Esophagus (tissue), 2 donors: ENCODE results near the gene B3GALT4. TPM values are rescaled to one million over a fixed set of nuclear protein-coding genes. Genes with fewer than 3 reads are reported as not detected.
"Not testable (repeated sequence)": the region's sequence is repeated elsewhere in the genome, so short reads cannot be mapped to it uniquely, and the experiment has no call there.

Source experiments
- H3K27ac ChIP-seq, 2 donors: one replicate each; pipeline ENCODE4 v1.5.1; 2013; ENCODE audit warnings: low read depth in 2 of 2, mild to moderate bottlenecking in 2 of 2, inconsistent platforms in 1 of 2, low read length in 1 of 2, moderate library complexity in 1 of 2
- H3K27me3 ChIP-seq, 2 donors: one replicate each; pipeline ENCODE4 v1.6.1; 2013; ENCODE audit warnings: low read length in 2 of 2, control low read depth in 1 of 2, mild to moderate bottlenecking in 1 of 2; ENCODE audit not compliant: insufficient read depth in 2 of 2, control insufficient read depth in 1 of 2
- H3K36me3 ChIP-seq, 2 donors: one replicate each; pipeline ENCODE4 v1.6.1; 2013; ENCODE audit warnings: low read length in 1 of 2; ENCODE audit not compliant: control insufficient read depth in 2 of 2, insufficient read depth in 2 of 2
- H3K4me1 ChIP-seq, 2 donors: one replicate each; pipeline ENCODE4 v1.6.1; 2013; ENCODE audit warnings: low read length in 1 of 2; ENCODE audit not compliant: control insufficient read depth in 2 of 2, insufficient read depth in 2 of 2
- H3K4me3 ChIP-seq, 2 donors: one replicate each; pipeline ENCODE4 v1.5.1; 2013; ENCODE audit warnings: low read length in 2 of 2, mild to moderate bottlenecking in 2 of 2, low read depth in 1 of 2, moderate library complexity in 1 of 2
- H3K9me3 ChIP-seq, 2 donors: one replicate each; pipeline ENCODE4 v1.6.1; 2013; ENCODE audit warnings: mild to moderate bottlenecking in 2 of 2, low read depth in 1 of 2, low read length in 1 of 2, moderate library complexity in 1 of 2; ENCODE audit not compliant: control insufficient read depth in 2 of 2, insufficient read depth in 1 of 2
- WGBS, 2 donors: extraction: QIAGEN DNeasy Blood & Tissue Kit; methylation state at CpG; one replicate each; pipeline ENCODE4 v1.1.7; 2013; 5-methylcytosine and 5-hydroxymethylcytosine counted together
- polyA plus RNA-seq, 2 donors: library from polyadenylated mRNA; stranded (reverse); fragments of 200-250 nt; gene quantifications; one replicate each; pipeline ENCODE4 v1.2.3, GENCODE V29; 2013
- donor health status: healthy with polysubstance abuse.
- donor health status: Bipolar disorder and iron deficiency.

Gene B3GALT4
- polyA plus RNA-seq, 2 donors = 21.1 to 27.2 TPM

- Histone ChIP-seq H3K9me3 (no peaks in the 10 kb centered on the region), H3K4me3 (peak overlapping the region; percentile 56 to 62), H3K27ac (peak overlapping the region; percentile 91 to 98), H3K27me3 (no peaks in the 10 kb centered on the region), H3K4me1 (peaks cover 4 to 12% of the 10 kb centered on the region in 2 donors), H3K36me3 (peaks cover 5 to 25% of the 10 kb centered on the region in 2 donors)
- WGBS, 2 donors = 34 to 38% methylated on average over 39 of the region's 39 CpGs
Measured at GRCh38 chr6:33277663-33278391, 904 bp downstream of the B3GALT4 start.

GRCh38 chr6:33278392-33278741 is 1.4 kb downstream of the B3GALT4 start:
- Histone ChIP-seq H3K27me3 (no peaks in the 10 kb centered on the region), H3K4me1 (peaks cover 4 to 12% of the 10 kb centered on the region in 2 donors), H3K4me3 (peak overlapping the region; percentile 56 to 62), H3K27ac (peak overlapping the region; percentile 91 to 98), H3K36me3 (peaks cover 5 to 25% of the 10 kb centered on the region in 2 donors), H3K9me3 (no peaks in the 10 kb centered on the region)
- WGBS, 2 donors = 71 to 77% methylated on average over 9 of the region's 9 CpGs

GRCh38 chr6:33278810-33279209 is 1.9 kb downstream of the B3GALT4 start:
- Histone ChIP-seq H3K4me3 (peak overlapping the region; percentile 22 to 56), H3K27me3 (no peaks in the 10 kb centered on the region), H3K36me3 (peaks cover 5 to 25% of the 10 kb centered on the region in 2 donors), H3K9me3 (no peaks in the 10 kb centered on the region), H3K4me1 (peaks cover 4 to 12% of the 10 kb centered on the region in 2 donors), H3K27ac (peak overlapping the region; percentile 29 to 98)
- 84 to 93% methylated on average over 2 to 3 of the region's 3 CpGs for WGBS, 2 donors

DNA sequence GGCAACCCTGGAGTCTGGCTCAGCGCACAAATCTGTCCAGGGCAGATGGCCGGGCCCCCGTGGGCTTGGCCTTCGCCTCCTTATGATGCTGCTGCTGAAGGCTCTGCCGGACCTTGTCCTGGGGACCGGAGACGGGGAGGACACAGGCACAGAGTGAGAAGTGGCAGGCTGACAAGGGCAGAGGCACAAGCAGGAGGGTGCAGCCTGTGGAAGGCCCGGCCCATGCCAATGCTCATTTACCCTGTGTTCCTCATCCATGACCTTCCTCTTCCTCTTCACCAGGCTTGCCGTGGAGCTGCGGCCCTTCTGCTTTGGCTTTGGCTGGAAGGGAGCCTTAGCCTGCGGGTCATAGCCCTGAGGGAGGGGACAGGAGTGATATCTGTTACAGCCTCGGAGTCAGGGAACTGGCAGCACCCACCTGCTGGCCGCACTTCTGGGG is 2.4 kb downstream of the B3GALT4 start:
- Histone ChIP-seq H3K4me1 (peaks cover 4 to 9% of the 10 kb centered on the region in 2 donors), H3K36me3 (peaks cover 5 to 23% of the 10 kb centered on the region in 2 donors), H3K4me3 (peak overlapping the region in 1 of 2 donors; percentile 22), H3K9me3 (no peaks in the 10 kb centered on the region), H3K27ac (peak overlapping the region; percentile 29 to 98), H3K27me3 (no peaks in the 10 kb centered on the region)
- WGBS, 2 donors = 68 to 70% methylated on average over 13 of the region's 13 CpGs

DNA sequence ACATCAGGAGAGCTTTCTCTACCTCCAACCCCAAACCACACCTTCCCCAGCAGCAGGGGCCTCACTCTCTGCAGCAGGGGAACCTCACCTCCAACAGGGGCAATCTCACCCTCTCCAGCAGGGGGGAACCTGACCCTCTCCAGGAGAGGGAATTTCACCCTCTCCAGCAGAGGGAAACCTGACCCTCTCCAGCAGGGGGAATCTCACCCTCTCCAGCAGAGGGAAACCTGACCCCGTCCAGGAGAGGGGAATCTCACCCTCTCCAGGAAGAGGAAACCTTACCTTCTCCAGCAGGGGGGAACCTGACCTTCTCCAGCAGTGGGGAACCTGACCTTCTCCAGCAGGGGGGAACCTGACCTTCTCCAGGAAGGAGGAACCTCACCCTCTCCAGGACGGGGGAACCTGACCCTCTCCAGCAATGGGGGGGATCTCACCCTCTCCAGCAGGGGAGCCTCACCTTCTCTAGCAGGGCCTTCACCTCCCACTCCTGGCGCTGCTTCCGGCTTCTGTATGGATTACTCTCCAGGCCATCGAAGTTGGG is 3.1 kb downstream of the B3GALT4 start:
- WGBS, 2 donors = 59 to 62% methylated on average over 5 of the region's 5 CpGs
- Histone ChIP-seq H3K27ac (peak overlapping the region; percentile 29 to 98), H3K4me3 (no peak overlapping the region), H3K36me3 (peaks cover 5 to 26% of the 10 kb centered on the region in 2 donors), H3K27me3 (no peaks in the 10 kb centered on the region), H3K9me3 (no peaks in the 10 kb centered on the region), H3K4me1 (peaks cover 4 to 9% of the 10 kb centered on the region in 2 donors)

- H3K27ac ChIP-seq = peak overlapping the region in 1 of 2 donors; percentile 98
- peaks cover 4 to 9% of the 10 kb centered on the region in 2 donors for H3K4me1 ChIP-seq
- H3K4me3 ChIP-seq = no peak overlapping the region
- peaks cover 5 to 26% of the 10 kb centered on the region in 2 donors for H3K36me3 ChIP-seq
- no peaks in the 10 kb centered on the region for H3K9me3 ChIP-seq
- 83 to 93% methylated on average over 6 of the region's 6 CpGs for WGBS, 2 donors
- no peaks in the 10 kb centered on the region for H3K27me3 ChIP-seq
Measured at GRCh38 chr6:33280539-33280938, 3.6 kb downstream of the B3GALT4 start.

DNA sequence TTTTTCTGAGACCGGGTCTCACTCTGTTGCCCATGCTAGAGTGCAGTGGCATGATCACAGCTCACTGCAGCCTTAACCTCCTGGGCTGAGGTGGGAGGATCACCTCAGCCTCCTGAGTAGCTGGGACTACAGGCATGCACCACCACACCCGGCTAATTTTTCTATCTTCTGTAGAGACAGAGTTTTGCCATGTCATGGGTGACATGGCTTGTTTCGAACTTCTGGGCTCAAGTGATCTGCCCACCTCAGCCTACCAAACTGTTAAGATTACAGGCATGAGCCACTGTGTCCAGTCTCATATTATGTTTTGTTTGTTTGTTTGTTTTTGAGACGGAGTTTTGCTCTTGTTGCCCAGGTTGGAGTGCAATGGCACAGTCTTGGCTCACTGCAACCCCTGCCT is 8.3 kb downstream of the B3GALT4 start:
- Histone ChIP-seq H3K4me1 (peaks cover 3 to 13% of the 10 kb centered on the region in 2 donors), H3K36me3 (peaks cover 9 to 17% of the 10 kb centered on the region in 2 donors)
- not testable (repeated sequence) for H3K27ac ChIP-seq, H3K4me3 ChIP-seq, H3K9me3 ChIP-seq, H3K27me3 ChIP-seq
- 87% methylated on average over 4 of the region's 4 CpGs for WGBS, 2 donors

DNA sequence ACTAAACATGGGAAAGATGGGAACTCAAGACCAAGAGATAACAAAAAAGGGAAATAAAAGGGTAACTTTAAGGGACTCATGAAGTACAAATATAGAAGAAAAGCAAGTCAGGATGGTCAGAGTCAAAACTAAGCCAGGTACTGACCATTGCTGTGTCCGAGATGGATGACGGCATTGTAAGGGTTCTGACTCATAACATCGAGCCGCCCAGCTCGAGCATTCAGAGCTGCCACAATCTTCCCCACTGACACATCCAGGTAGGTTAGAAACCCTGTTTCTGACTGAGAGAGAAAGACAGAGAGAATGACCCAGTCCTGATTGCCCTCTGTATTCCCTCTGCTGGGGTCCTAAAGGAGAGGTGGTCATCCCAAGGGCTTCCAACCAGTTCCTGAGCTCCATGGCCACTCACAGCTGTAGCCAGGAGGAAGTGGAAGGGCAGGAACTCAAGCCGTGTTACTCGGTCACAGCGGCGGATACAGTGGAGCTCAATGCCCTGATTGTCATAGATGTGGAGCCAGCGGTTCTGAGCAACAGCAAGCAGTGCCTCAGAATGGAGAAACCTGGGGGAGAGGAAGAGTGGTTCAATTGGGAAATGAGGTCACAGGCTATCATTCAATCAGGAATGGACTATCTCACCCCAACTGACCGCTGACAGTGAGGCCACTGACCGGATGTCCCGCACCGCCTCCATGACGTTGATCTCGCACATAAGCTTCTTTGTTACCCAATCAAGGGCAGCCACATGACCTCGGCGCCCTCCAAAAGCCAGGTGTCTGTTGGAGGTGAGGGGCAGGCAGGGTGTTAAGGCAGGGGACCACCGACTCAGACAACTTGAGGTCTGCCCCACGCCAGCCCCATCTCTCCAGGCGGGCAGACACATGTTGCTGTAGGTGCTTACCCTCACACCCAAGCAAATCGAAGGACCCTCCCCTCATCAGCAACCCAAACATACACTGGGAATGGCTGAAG is 10.3 kb downstream of the B3GALT4 start:
- H3K36me3 ChIP-seq = peaks cover 11 to 20% of the 10 kb centered on the region in 2 donors
- no peaks in the 10 kb centered on the region for H3K9me3 ChIP-seq
- H3K4me3 ChIP-seq = no peak overlapping the region
- no peaks in the 10 kb centered on the region for H3K27me3 ChIP-seq
- WGBS, 2 donors = 92% methylated on average over 22 of the region's 22 CpGs
- H3K4me1 ChIP-seq = peaks cover 3 to 13% of the 10 kb centered on the region in 2 donors
- no peak overlapping the region for H3K27ac ChIP-seq
